A549 (cell line): Measurements from ENCODE around the gene CTSF. TPM values are rescaled to one million over a fixed set of nuclear protein-coding genes. Genes with fewer than 3 reads are reported as not detected.

Experiments
- ATAC-seq, 2 experiments: fragments of 200-7000 bp in 1 of 2; fragments of >200 bp in 1 of 2; cut with Nextera tagmentation in 1 of 2; cut with Tn5 transposase in 1 of 2; 3 replicates each; pipeline versions ENCODE4 v1.8.0 to v1.9.1; 2018 to 2020; ENCODE audit warnings: mild to moderate bottlenecking in 1 of 2, moderate library complexity in 1 of 2
- CTCF ChIA-PET: fragments of 300-600 bp; sonication (Branson Sonifier 250); formaldehyde crosslinking; extraction: SDS; loops from one replicate; lab custom pipeline; 2021; ENCODE audit warnings: antibody characterized with exemption, inconsistent platforms; lab: Yijun Ruan, JAX
- POLR2A ChIA-PET: fragments of 350-600 bp; formaldehyde crosslinking; extraction: SDS; loops from one replicate; lab custom pipeline; 2021; ENCODE audit warnings: antibody characterized with exemption, inconsistent platforms; lab: Yijun Ruan, JAX
- DNase-seq, 2 experiments: peaks; one replicate each; pipeline versions ENCODE4 v3.0.0 to v3.0.0-alpha.2; 2011 to 2016; ENCODE audit warnings: low read depth in 1 of 2, low spot score in 1 of 2
- FAIRE-seq: peaks from 2 replicates; lab custom pipeline; 2011; peaks lifted over from hg19 to GRCh38; lab: Jason Lieb, UNC
- H3K27ac ChIP-seq, 2 experiments: fragments of >200 bp; sonication (Bioruptor Twin); formaldehyde crosslinking; 3 replicates each; pipeline ENCODE4 v1.5.1; 2016 to 2017
- H3K4me1 ChIP-seq: fragments of >200 bp; sonication (Bioruptor Twin); formaldehyde crosslinking; 3 replicates; pipeline ENCODE4 v1.6.1; 2016
- H3K4me2 ChIP-seq: fragments of >200 bp; sonication (Bioruptor Twin); formaldehyde crosslinking; 3 replicates; pipeline ENCODE4 v1.6.1; 2016
- H3K4me3 ChIP-seq: fragments of >200 bp; sonication (Bioruptor Twin); formaldehyde crosslinking; 3 replicates; pipeline ENCODE4 v1.5.1; 2016
- H3K9me3 ChIP-seq: fragments of >200 bp; sonication (Bioruptor Twin); formaldehyde crosslinking; 3 replicates; pipeline ENCODE4 v1.6.1; 2016
- BCL3 ChIP-seq: fragments of >200 bp; sonication (Bioruptor Twin); formaldehyde crosslinking; IDR thresholded peaks from 3 replicates; pipeline ENCODE4 v1.6.1; 2016
- CBX8 ChIP-seq: fragments of 200-600 bp; sonication (generic); IDR thresholded peaks from 2 replicates; pipeline ENCODE4 v1.6.1; 2016
- CEBPB ChIP-seq, 2 experiments: fragments of >200 bp in 1 of 2; sonication (Bioruptor Twin) in 1 of 2; formaldehyde crosslinking in 1 of 2; IDR thresholded peaks; 2 replicates each; pipeline ENCODE4 v1.6.1; 2012 to 2016
- CHD4 ChIP-seq: fragments of 200-600 bp; sonication (generic); IDR thresholded peaks from 2 replicates; pipeline ENCODE4 v1.6.1; 2016; ENCODE audit warnings: antibody characterized with exemption, mild to moderate bottlenecking, borderline replicate concordance
- CTCF ChIP-seq: fragments of >200 bp; sonication (Bioruptor Twin); formaldehyde crosslinking; IDR thresholded peaks from 3 replicates; pipeline ENCODE4 v1.5.1; 2016
- ESRRA ChIP-seq: fragments of 150-350 bp; IDR thresholded peaks from 2 replicates; pipeline ENCODE4 v1.6.1; 2014; ENCODE audit warnings: mild to moderate bottlenecking, low read length, borderline replicate concordance
- FOXS1 ChIP-seq: fragments of 250-450 bp; sonication (Bioruptor Pico); IDR thresholded peaks from 2 replicates; pipeline ENCODE4 v1.5.0; 2020; ENCODE audit warnings: mild to moderate bottlenecking, moderate library complexity
- GATA3 ChIP-seq: IDR thresholded peaks from 2 replicates; pipeline ENCODE4 v1.6.1; 2012; ENCODE audit warnings: borderline replicate concordance
- HES2 ChIP-seq: fragments of >200 bp; sonication (Bioruptor Twin); formaldehyde crosslinking; IDR thresholded peaks from 2 replicates; pipeline ENCODE4 v1.6.1; 2016
- HOXB13 ChIP-seq: fragments of 250-450 bp; sonication (Bioruptor Pico); IDR thresholded peaks from 2 replicates; pipeline ENCODE4 v1.5.0; 2020; ENCODE audit warnings: low read depth, mild to moderate bottlenecking, moderate library complexity
- HOXB5 ChIP-seq: fragments of 250-450 bp; sonication (Bioruptor Pico); IDR thresholded peaks from 2 replicates; pipeline ENCODE4 v1.5.0; 2020; ENCODE audit warnings: mild to moderate bottlenecking, moderate library complexity
- KDM5A ChIP-seq: fragments of 200-600 bp; sonication (generic); IDR thresholded peaks from 2 replicates; pipeline ENCODE4 v1.6.1; 2016; ENCODE audit warnings: antibody characterized with exemption, mild to moderate bottlenecking
- MAX ChIP-seq: IDR thresholded peaks from 2 replicates; pipeline ENCODE4 v1.6.1; 2012
- MAZ ChIP-seq: fragments of 150-350 bp; IDR thresholded peaks from 2 replicates; pipeline ENCODE4 v1.6.1; 2014; ENCODE audit warnings: antibody characterized with exemption, low read depth, low read length, borderline replicate concordance
- NR3C1 ChIP-seq: fragments of >200 bp; sonication (Bioruptor Twin); formaldehyde crosslinking; IDR thresholded peaks from 3 replicates; pipeline ENCODE4 v1.6.1; 2017
- PBX3 ChIP-seq: IDR thresholded peaks from 2 replicates; pipeline ENCODE4 v1.6.1; 2012
- PHF8 ChIP-seq: fragments of 200-600 bp; sonication (generic); IDR thresholded peaks from 2 replicates; pipeline ENCODE4 v1.6.1; 2016; ENCODE audit warnings: low read depth, mild to moderate bottlenecking, antibody characterized with exemption, moderate library complexity, borderline replicate concordance
- POLR2A ChIP-seq: IDR thresholded peaks from 2 replicates; pipeline ENCODE4 v1.6.1; 2012; ENCODE audit warnings: mild to moderate bottlenecking, low read length
- POLR2AphosphoS2 ChIP-seq: conservative IDR thresholded peaks from 2 replicates; pipeline ENCODE4 v1.6.1; 2012; ENCODE audit warnings: low read length, improper control_type of control experiment, inconsistent platforms
- RARB ChIP-seq: fragments of 250-450 bp; sonication (Bioruptor Pico); IDR thresholded peaks from 2 replicates; pipeline ENCODE4 v1.8.0; 2021; ENCODE audit warnings: mild to moderate bottlenecking, moderate library complexity
- REST ChIP-seq: fragments of 200-600 bp; sonication (generic); IDR thresholded peaks from 2 replicates; pipeline ENCODE4 v1.6.1; 2016; ENCODE audit warnings: antibody characterized with exemption, mild to moderate bottlenecking, moderate library complexity
- RNF2 ChIP-seq: fragments of 200-600 bp; sonication (generic); IDR thresholded peaks from 2 replicates; pipeline ENCODE4 v1.6.1; 2016; ENCODE audit warnings: low read depth, mild to moderate bottlenecking, antibody characterized with exemption, moderate library complexity, borderline replicate concordance
- SMC3 ChIP-seq: fragments of >200 bp; sonication (Bioruptor Twin); formaldehyde crosslinking; IDR thresholded peaks from 3 replicates; pipeline ENCODE4 v1.6.1; 2018; ENCODE audit warnings: inconsistent platforms
- TP53 ChIP-seq: fragments of 250-450 bp; sonication (Bioruptor Pico); IDR thresholded peaks from 2 replicates; pipeline ENCODE4 v1.5.0; 2021; ENCODE audit warnings: mild to moderate bottlenecking, moderate library complexity
- USF2 ChIP-seq: fragments of 450-650 bp; IDR thresholded peaks from 2 replicates; pipeline ENCODE4 v1.6.1; 2014; ENCODE audit warnings: antibody characterized with exemption
- WGBS: methylation state at CpG from one replicate; pipeline ENCODE4 v1.1.6; 2017; ENCODE audit errors: missing lambda C conversion rate; 5-methylcytosine and 5-hydroxymethylcytosine counted together
- polyA plus RNA-seq, 4 experiments: library from polyadenylated mRNA; depleted of rRNA in 3 of 4; stranded (reverse); fragments of >200 nt; fragmentation: RNase III in 1 of 4; extraction: RNeasy Plus Mini Kit Qiagen cat#74134 plus additional on column Dnase treatment in 1 of 4; gene quantifications; 2 replicates in 3 of 4; 3 replicates in 1 of 4; pipeline ENCODE4 v1.2.3, GENCODE V29; 2011 to 2017

Gene CTSF
- polyA plus RNA-seq, 2 of the 4 experiments (the other 2 are of a cell fraction), result 19.2 to 29.8 TPM

GRCh38 chr11:66569076-66569475 is 670 bp upstream of the CTSF start:
- no peak for TF ChIP-seq POLR2A
- no peak for TF ChIP-seq CBX8
- TF ChIP-seq CEBPB (IDR thresholded peaks at IDR 0.05), result no peak
- no peak for TF ChIP-seq PHF8
- no peak for TF ChIP-seq HOXB5 (CRISPR knock-in tag)
- no peak for TF ChIP-seq RNF2
- no peak for TF ChIP-seq GATA3
- no peak for TF ChIP-seq POLR2AphosphoS2
- no peak for TF ChIP-seq MAX
- TF ChIP-seq REST, result no peak
- ATAC-seq (no peak), DNase-seq (no peak), FAIRE-seq (no peak)
- ChIA-PET CTCF (interaction anchor here (1.0 to 3.1 kb wide), 8 partner anchors 9 to 69 kb away, joined by 3 to 16 read pairs (median 3); partner anchors contain the start of genes CCDC87, CCS, RBM14 and RBM4), POLR2A (interaction anchor here (0.8 to 2.2 kb wide), 6 partner anchors 9 to 89 kb away, joined by 3 to 10 read pairs (median 4); partner anchors contain the start of genes RBM14, RBM4 and ZDHHC24)
- Histone ChIP-seq H3K9me3 (no peaks in the 10 kb centered on the region), H3K27ac (peak overlapping the region in 1 of 2 experiments; percentile 87; a peak in 2 of 6 replicates), H3K4me3 (no peak overlapping the region), H3K4me2 (peak overlapping the region; percentile 99; the same call in 1 of the 3 replicates), H3K4me1 (peaks cover 9% of the 10 kb centered on the region)
- WGBS, result 76% methylated on average over 7 of the region's 7 CpGs

GRCh38 chr11:66567787-66568123 is 651 bp downstream of the CTSF start:
- peaks cover 5% of the 10 kb centered on the region; the same call in 1 of the 3 replicates for H3K4me1 ChIP-seq
- peak overlapping the region; percentile 80 to 87; a peak in 5 of 6 replicates for H3K27ac ChIP-seq
- peak overlapping the region; percentile 68 for H3K4me3 ChIP-seq
- WGBS, result 87% methylated on average over 15 of the region's 15 CpGs
- ChIA-PET POLR2A (interaction anchor here (1.8 to 2.2 kb wide), 3 partner anchors 22 to 71 kb away, joined by 5 to 10 read pairs (median 9); partner anchors contain the start of genes RBM14, RBM4 and ZDHHC24), CTCF (interaction anchor here (0.9 to 2.5 kb wide), 7 partner anchors 10 to 137 kb away, joined by 3 to 16 read pairs (median 4); partner anchors contain the start of genes CCDC87, CCS, RBM14 and RBM4B)
- FAIRE-seq (no peak), ATAC-seq (peak in 1 of 2 experiments; percentile 8; a peak in 1 of 6 replicates), DNase-seq (no peak)
- peak overlapping the region; percentile 99 for H3K4me2 ChIP-seq
- no peaks in the 10 kb centered on the region for H3K9me3 ChIP-seq
- TF ChIP-seq PBX3, result no peak
- TF ChIP-seq POLR2A, result no peak
- no peak for TF ChIP-seq SMC3
- TF ChIP-seq KDM5A, result no peak
- TF ChIP-seq HOXB5 (CRISPR knock-in tag), result no peak
- no peak for TF ChIP-seq CBX8
- TF ChIP-seq CHD4, result no peak
- TF ChIP-seq NR3C1, result no peak
- no peak for TF ChIP-seq CTCF
- no peak for TF ChIP-seq TP53 (CRISPR knock-in tag)
- TF ChIP-seq MAZ, result no peak
- no peak for TF ChIP-seq RARB (CRISPR knock-in tag)
- no peak for TF ChIP-seq USF2
- TF ChIP-seq BCL3, result no peak
- TF ChIP-seq GATA3, result no peak
- TF ChIP-seq HES2, result no peak
- TF ChIP-seq ESRRA, result no peak
- no peak for TF ChIP-seq HOXB13
- no peak for TF ChIP-seq FOXS1
